Tibial artery (tissue), 4 donors: ENCODE measurements around the gene EVI5.
"Not testable (repeated sequence)": the region's sequence is repeated elsewhere in the genome, so short reads cannot be mapped to it uniquely, and the experiment has no call there.

Experiments
- DNase-seq, 2 donors: peaks; one replicate each; pipeline ENCODE4 v3.0.0-alpha.2; 2019
- H3K27ac ChIP-seq, 2 donors: fragments of 200-600 bp; sonication (generic) in 1 of 2; 1 replicate in 1 of 2; 2 replicates in 1 of 2; pipeline ENCODE4 v1.5.1; 2018 to 2019; ENCODE audit warnings: mild to moderate bottlenecking in 1 of 2
- H3K27me3 ChIP-seq, 2 donors: fragments of 200-600 bp; sonication (generic) in 1 of 2; one replicate each; pipeline versions ENCODE4 v1.5.1 to v1.6.0; 2016 to 2019
- H3K36me3 ChIP-seq, 3 donors: fragments of 200-600 bp; sonication (generic) in 2 of 3; one replicate each; pipeline ENCODE4 v1.5.1; 2016 to 2019; ENCODE audit warnings: mild to moderate bottlenecking in 2 of 3
- H3K4me1 ChIP-seq, 4 donors: fragments of 200-600 bp; sonication (generic) in 2 of 4; 1 replicate in 3 of 4; 2 replicates in 1 of 4; pipeline ENCODE4 v1.5.1; 2016 to 2019
- H3K4me3 ChIP-seq, 2 donors: fragments of 200-600 bp; sonication (generic) in 1 of 2; 1 replicate in 1 of 2; 2 replicates in 1 of 2; pipeline ENCODE4 v1.5.1; 2018 to 2019; ENCODE audit warnings: mild to moderate bottlenecking in 2 of 2
- H3K9me3 ChIP-seq, 3 donors: fragments of 200-600 bp; sonication (generic) in 1 of 3; one replicate each; pipeline ENCODE4 v1.5.1; 2016 to 2019
- intact Hi-C: fragments of 100-400 bp; cut with DNase I; formaldehyde crosslinking; loops from one replicate; pipeline ENCODE4 v1.15.0; 2023; ENCODE audit warnings: low total_unique reads
- TF ChIP-seq, protein P1 (sequence below), 2 experiments: fragments of 200-600 bp in 1 of 2; fragments of 450-650 bp in 1 of 2; IDR thresholded peaks; one replicate each; pipeline ENCODE4 v1.5.1; 2017 to 2019; ENCODE audit warnings: antibody characterized with exemption in 2 of 2, mild to moderate bottlenecking in 1 of 2, moderate library complexity in 1 of 2

Gene EVI5

DNA sequence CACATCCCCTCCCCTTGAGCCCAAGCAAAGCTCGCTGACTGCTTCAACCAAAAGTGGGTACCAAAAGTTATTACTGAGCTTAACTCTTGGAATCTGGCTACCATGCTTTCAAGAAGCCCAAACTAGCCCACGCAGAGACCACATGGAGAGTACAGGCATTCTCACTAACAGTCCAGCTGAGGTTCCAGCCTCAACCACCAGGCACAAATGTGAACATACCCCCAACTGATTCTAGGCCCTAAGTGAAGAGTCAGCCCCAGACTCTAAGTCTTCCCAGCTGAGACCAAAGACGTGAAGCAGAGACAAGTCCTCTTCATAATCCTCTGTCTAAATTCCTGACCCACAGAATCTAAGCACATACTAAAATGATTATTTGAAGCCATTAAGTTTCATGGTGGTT lies 36.8 kb downstream of the EVI5 start:
- no peaks in the 10 kb centered on the region for H3K4me1 ChIP-seq
- TF ChIP-seq, protein P1, sequence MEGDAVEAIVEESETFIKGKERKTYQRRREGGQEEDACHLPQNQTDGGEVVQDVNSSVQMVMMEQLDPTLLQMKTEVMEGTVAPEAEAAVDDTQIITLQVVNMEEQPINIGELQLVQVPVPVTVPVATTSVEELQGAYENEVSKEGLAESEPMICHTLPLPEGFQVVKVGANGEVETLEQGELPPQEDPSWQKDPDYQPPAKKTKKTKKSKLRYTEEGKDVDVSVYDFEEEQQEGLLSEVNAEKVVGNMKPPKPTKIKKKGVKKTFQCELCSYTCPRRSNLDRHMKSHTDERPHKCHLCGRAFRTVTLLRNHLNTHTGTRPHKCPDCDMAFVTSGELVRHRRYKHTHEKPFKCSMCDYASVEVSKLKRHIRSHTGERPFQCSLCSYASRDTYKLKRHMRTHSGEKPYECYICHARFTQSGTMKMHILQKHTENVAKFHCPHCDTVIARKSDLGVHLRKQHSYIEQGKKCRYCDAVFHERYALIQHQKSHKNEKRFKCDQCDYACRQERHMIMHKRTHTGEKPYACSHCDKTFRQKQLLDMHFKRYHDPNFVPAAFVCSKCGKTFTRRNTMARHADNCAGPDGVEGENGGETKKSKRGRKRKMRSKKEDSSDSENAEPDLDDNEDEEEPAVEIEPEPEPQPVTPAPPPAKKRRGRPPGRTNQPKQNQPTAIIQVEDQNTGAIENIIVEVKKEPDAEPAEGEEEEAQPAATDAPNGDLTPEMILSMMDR (IDR thresholded peaks at IDR 0.05): no peak
- no peak overlapping the region for H3K4me3 ChIP-seq
- H3K27ac ChIP-seq: no peak overlapping the region
- intact Hi-C loops: no loop called here
- H3K27me3 ChIP-seq: no peaks in the 10 kb centered on the region
- DNase-seq: no peak
- no peaks in the 10 kb centered on the region for H3K36me3 ChIP-seq
- H3K9me3 ChIP-seq: no peaks in the 10 kb centered on the region

DNA sequence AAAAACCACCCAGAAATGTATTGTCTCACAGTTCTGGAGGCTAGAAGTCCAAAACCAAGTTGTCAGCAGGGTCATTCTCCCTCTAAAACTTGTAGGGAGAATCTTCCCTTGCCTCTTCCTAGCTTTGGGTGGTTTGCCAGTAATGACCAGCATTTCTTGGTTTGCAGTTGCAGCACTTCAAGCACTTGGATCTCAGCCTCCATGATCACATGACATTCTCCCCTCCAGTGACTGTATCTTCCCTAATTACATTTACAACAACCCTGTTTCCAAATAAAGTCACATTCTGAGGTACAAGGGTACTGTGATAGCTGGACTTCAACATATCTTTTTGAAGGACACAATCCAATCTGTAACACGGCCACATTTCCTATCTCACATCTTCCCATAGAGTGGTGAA lies 37.2 kb downstream of the EVI5 start:
- DNase-seq: peak in 1 of 2 donors; percentile 30
- Histone ChIP-seq H3K27ac (no peak overlapping the region), H3K36me3 (no peaks in the 10 kb centered on the region), H3K9me3 (no peaks in the 10 kb centered on the region), H3K4me1 (no peaks in the 10 kb centered on the region), H3K4me3 (no peak overlapping the region), H3K27me3 (no peaks in the 10 kb centered on the region)
- TF ChIP-seq, protein P1 (IDR thresholded peaks at IDR 0.05): no peak
- intact Hi-C loops: no loop called here

DNA sequence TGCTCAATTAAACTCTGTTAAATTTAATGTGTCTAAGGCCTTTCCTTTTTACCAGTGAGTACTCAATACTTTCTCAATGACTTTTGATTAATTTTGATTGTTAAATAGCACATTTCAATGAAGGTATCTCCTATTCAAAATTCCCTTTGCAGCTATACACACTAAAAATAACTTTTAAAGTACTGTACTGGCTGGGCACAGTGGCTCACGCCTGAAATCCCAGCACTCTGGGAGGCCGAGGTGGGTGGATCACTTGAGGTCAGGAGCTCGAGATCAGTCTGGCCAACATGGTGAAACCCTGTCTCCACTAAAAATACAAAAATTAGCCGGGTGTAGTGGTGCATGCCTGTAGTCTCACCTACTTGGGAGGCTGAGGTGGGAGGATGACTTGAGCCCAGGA lies 38.7 kb downstream of the EVI5 start:
- DNase-seq, H3K27ac ChIP-seq, H3K9me3 ChIP-seq, H3K4me3 ChIP-seq, intact Hi-C loops, H3K36me3 ChIP-seq, H3K27me3 ChIP-seq, H3K4me1 ChIP-seq: not testable (repeated sequence)

DNA sequence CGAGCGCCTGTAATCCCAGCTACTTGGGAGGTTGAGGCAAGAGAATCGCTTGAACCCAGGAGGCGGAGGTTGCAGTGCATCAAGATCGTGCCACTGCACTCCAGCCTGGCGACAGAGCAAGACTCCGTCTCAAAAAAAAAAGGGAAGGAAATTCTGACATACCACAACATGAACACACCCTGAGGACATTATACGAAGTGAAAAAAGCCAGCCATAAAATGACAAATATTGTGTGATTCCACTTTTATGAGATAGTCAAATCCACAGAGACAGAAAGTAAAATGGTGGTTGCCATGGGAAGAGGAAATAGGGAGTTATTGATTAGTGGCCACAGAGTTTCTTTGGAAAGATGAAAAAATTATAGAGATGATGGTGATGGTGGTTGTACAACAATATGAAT lies 41.7 kb downstream of the EVI5 start:
- intact Hi-C loops: no loop called here
- Histone ChIP-seq H3K4me1 (no peaks in the 10 kb centered on the region), H3K36me3 (no peaks in the 10 kb centered on the region), H3K27ac (no peak overlapping the region), H3K9me3 (no peaks in the 10 kb centered on the region), H3K27me3 (no peaks in the 10 kb centered on the region), H3K4me3 (no peak overlapping the region)
- DNase-seq: no peak
- TF ChIP-seq, protein P1 (IDR thresholded peaks at IDR 0.05): no peak

DNA sequence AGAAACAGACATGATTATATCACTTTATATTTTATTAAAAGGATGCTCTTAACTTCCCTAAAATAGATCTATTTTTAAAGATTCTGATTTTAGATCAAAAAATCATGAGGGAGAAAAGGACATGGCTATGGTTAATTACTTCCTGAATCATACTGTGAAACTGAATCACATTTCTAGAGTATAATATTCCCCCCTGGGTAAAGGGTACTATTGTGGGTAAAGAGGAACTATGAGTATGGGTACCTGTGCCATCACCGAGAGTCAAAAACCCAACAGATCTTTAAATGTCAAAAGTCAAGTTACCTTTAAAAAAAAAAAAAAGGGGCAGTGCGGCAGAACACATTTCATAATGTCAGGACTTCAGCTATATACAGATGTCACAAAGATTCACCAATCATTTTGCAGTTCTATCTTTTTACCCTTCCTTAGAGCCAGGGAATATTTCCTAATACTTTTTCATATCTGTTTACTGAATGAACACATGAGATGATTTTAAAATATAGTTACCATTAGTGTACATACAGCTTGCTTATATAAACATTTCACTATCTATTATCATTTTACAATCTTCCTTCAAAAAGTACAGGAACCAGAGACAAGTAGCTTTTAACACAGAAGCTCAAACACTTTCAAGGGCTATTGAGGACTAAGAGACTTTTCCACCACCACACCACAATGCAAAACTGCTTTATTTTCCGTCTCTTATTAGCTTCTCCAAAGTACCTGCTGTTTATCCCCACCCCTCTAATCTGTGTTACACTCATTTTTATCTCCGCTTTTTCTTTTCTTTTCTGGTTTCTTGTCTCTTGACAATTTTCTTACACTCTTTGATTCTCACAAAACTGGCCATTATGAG lies 45.0 kb downstream of the EVI5 start:
- H3K4me1 ChIP-seq: no peaks in the 10 kb centered on the region
- DNase-seq: no peak
- H3K27ac ChIP-seq: no peak overlapping the region
- intact Hi-C loops: no loop called here
- H3K36me3 ChIP-seq: peaks cover 0 to 4% (median 0%) of the 10 kb centered on the region in 3 donors
- H3K4me3 ChIP-seq: no peak overlapping the region
- no peaks in the 10 kb centered on the region for H3K27me3 ChIP-seq
- TF ChIP-seq, protein P1 (IDR thresholded peaks at IDR 0.05): no peak
- no peaks in the 10 kb centered on the region for H3K9me3 ChIP-seq

DNA sequence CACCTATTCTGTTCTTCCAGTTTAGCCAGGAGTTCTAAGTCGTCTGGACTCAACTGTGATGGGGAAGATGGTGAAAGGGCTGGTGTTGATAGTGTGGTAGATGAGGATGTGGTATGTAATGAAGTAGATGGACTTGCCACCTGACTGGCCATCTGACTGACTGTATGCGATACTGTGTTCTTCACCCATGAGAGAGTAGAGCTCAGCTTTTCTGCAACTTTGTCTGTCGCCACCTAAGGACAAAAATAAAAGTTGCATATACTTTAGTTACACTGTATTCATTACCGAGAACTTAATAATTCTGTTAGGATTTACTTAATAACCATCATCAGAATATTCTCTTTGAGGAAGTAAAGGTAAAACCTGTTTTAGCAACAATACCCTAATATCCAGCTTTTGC lies 48.5 kb downstream of the EVI5 start:
- Histone ChIP-seq H3K36me3 (peaks cover 0 to 5% (median 4%) of the 10 kb centered on the region in 3 donors), H3K9me3 (no peaks in the 10 kb centered on the region), H3K4me3 (no peak overlapping the region), H3K4me1 (no peaks in the 10 kb centered on the region), H3K27me3 (no peaks in the 10 kb centered on the region), H3K27ac (no peak overlapping the region)
- intact Hi-C loops: no loop called here
- TF ChIP-seq, protein P1 (IDR thresholded peaks at IDR 0.05): no peak
- DNase-seq: no peak
